Thoracic aorta (tissue), 2 donors: ENCODE data around the gene SNCAIP. TPM values are rescaled to one million over a fixed set of nuclear protein-coding genes. Genes with fewer than 3 reads are reported as not detected.

Source experiments
- ATAC-seq: fragments of 150-250 bp; one replicate; pipeline ENCODE4 v1.8.0; 2017; ENCODE audit warnings: low read depth; ENCODE audit not compliant: insufficient number of reproducible peaks, low FRiP score
- DNase-seq: peaks from one replicate; pipeline ENCODE4 v3.0.0-alpha.2; 2020; ENCODE audit warnings: low spot score
- H3K27ac ChIP-seq, 2 donors: fragments of 200-600 bp; sonication (generic); 1 replicate in 1 of 2; 2 replicates in 1 of 2; pipeline ENCODE4 v1.5.1; 2016; ENCODE audit warnings: mild to moderate bottlenecking in 2 of 2, moderate library complexity in 2 of 2
- H3K27me3 ChIP-seq: fragments of 200-600 bp; sonication (generic); replicated peaks from 2 replicates; pipeline ENCODE4 v1.6.0; 2016; ENCODE audit warnings: mild to moderate bottlenecking; ENCODE audit not compliant: insufficient read depth
- H3K36me3 ChIP-seq: fragments of 200-600 bp; sonication (generic); one replicate; pipeline ENCODE4 v1.5.1; 2016
- H3K4me1 ChIP-seq, 2 donors: fragments of 200-600 bp; sonication (generic); 1 replicate in 1 of 2; 2 replicates in 1 of 2; pipeline versions ENCODE4 v1.5.1 to v1.6.0; 2016; ENCODE audit warnings: low read depth in 2 of 2, mild to moderate bottlenecking in 1 of 2; ENCODE audit not compliant: control insufficient read depth in 1 of 2
- H3K4me3 ChIP-seq: fragments of 200-600 bp; sonication (generic); 2 replicates; pipeline ENCODE4 v1.5.1; 2016; ENCODE audit warnings: mild to moderate bottlenecking
- H3K9me3 ChIP-seq: fragments of 200-600 bp; sonication (generic); 2 replicates; pipeline ENCODE4 v1.5.1; 2016
- total RNA-seq, 2 donors: library from RNA; depleted of rRNA; stranded (reverse); fragments of >200 nt; gene quantifications; one replicate each; pipeline versions ENCODE4 v1.1.0 to v1.2.3, GENCODE V29; 2016
- TF ChIP-seq, protein P1 (sequence below): fragments of 200-600 bp; sonication (generic); IDR thresholded peaks from one replicate; pipeline ENCODE4 v1.5.1; 2019; ENCODE audit warnings: antibody characterized with exemption

The SNCAIP gene
- total RNA-seq, 2 donors from 2014 or later = 4.5 to 8.5 TPM

DNA sequence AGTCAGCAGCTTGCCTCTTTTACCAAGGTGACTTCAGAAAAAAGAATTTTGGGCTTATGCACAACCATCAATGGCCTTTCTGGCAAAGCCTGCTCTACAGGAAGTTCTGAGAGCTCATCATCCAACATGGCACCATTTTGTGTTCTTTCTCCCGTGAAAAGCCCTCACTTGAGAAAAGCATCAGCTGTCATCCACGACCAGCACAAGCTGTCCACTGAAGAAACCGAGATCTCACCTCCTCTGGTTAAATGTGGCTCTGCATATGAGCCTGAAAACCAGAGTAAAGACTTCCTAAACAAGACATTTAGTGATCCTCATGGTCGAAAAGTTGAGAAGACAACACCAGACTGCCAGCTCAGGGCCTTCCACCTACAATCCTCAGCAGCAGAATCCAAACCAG lies 111.2 kb downstream of the SNCAIP start:
- DNase-seq = no peak
- Histone ChIP-seq H3K27me3 (no peaks in the 10 kb centered on the region), H3K9me3 (no peaks in the 10 kb centered on the region), H3K27ac (no peak overlapping the region), H3K4me3 (no peak overlapping the region), H3K36me3 (no peaks in the 10 kb centered on the region), H3K4me1 (peaks cover 0 to 6% of the 10 kb centered on the region in 2 donors)
- TF ChIP-seq, protein P1, sequence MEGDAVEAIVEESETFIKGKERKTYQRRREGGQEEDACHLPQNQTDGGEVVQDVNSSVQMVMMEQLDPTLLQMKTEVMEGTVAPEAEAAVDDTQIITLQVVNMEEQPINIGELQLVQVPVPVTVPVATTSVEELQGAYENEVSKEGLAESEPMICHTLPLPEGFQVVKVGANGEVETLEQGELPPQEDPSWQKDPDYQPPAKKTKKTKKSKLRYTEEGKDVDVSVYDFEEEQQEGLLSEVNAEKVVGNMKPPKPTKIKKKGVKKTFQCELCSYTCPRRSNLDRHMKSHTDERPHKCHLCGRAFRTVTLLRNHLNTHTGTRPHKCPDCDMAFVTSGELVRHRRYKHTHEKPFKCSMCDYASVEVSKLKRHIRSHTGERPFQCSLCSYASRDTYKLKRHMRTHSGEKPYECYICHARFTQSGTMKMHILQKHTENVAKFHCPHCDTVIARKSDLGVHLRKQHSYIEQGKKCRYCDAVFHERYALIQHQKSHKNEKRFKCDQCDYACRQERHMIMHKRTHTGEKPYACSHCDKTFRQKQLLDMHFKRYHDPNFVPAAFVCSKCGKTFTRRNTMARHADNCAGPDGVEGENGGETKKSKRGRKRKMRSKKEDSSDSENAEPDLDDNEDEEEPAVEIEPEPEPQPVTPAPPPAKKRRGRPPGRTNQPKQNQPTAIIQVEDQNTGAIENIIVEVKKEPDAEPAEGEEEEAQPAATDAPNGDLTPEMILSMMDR = no peak
- no peak for ATAC-seq

DNA sequence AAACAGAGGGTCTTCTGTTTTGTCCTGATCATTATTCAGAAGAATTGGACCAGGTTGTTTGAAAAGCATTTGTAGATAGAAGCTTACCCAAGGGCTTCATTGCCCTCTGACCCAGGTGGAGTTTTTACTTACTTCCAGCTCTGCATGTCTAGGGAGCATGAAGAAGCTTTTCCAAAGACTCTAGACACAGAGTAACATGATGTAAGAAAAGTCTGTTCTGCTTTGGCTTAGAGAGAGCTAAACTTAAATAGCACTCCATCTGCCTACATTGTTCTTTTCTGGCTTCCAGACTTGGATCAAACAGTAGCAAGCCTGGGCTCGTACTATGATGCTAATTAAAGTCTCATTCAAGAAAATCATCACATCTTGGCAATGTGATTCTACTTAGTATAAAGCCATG lies 112.1 kb downstream of the SNCAIP start:
- DNase-seq = no peak
- Histone ChIP-seq H3K4me1 (peaks cover 0 to 6% of the 10 kb centered on the region in 2 donors), H3K27ac (no peak overlapping the region), H3K27me3 (no peaks in the 10 kb centered on the region), H3K4me3 (no peak overlapping the region), H3K36me3 (no peaks in the 10 kb centered on the region), H3K9me3 (no peaks in the 10 kb centered on the region)
- TF ChIP-seq, protein P1 = no peak
- ATAC-seq = no peak

DNA sequence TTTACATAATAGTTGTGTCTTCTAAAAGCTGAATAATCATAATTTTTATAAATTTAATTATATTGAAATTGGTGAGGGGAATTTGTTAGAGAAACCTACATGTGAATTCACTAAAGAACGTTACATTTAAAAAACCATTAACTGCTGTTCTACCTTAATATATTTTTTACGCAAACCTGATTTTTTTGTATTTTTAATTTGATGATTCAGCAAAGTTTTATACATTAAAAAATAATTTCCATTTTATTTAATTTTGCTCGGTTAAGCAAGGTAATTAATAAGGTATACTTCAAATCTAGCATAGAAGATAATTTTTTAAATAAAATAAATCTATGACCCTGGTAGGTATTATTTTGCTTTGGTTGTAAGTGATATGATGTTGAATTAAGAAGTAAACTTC lies 114.3 kb downstream of the SNCAIP start:
- H3K9me3 ChIP-seq = no peaks in the 10 kb centered on the region
- H3K4me1 ChIP-seq = no peaks in the 10 kb centered on the region
- no peak overlapping the region for H3K4me3 ChIP-seq
- H3K27me3 ChIP-seq = no peaks in the 10 kb centered on the region
- DNase-seq (no peak), ATAC-seq (no peak)
- no peak overlapping the region for H3K27ac ChIP-seq
- no peaks in the 10 kb centered on the region for H3K36me3 ChIP-seq
- TF ChIP-seq, protein P1 = no peak

DNA sequence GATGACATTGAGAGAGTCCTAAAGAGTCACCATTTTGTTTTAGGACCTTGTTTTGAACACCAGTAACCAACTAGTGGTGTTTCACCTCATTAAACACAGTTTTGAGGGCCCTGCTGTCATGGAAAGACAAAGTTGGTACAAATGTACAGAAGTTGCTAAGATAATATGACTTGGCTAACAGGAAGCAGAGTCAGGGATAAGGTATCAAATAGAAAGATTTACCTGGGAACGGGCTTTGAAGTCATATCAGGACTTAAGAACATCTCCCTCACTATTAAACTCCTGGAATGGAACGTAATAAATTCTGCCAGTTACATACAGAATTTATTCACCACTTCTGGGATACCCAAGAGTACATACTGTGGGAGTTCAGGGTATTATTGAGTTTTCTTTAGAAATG lies 115.6 kb downstream of the SNCAIP start:
- Histone ChIP-seq H3K4me1 (no peaks in the 10 kb centered on the region), H3K27ac (no peak overlapping the region), H3K4me3 (no peak overlapping the region), H3K9me3 (no peaks in the 10 kb centered on the region), H3K36me3 (no peaks in the 10 kb centered on the region), H3K27me3 (no peaks in the 10 kb centered on the region)
- ATAC-seq (no peak), DNase-seq (no peak)
- TF ChIP-seq, protein P1 = no peak

DNA sequence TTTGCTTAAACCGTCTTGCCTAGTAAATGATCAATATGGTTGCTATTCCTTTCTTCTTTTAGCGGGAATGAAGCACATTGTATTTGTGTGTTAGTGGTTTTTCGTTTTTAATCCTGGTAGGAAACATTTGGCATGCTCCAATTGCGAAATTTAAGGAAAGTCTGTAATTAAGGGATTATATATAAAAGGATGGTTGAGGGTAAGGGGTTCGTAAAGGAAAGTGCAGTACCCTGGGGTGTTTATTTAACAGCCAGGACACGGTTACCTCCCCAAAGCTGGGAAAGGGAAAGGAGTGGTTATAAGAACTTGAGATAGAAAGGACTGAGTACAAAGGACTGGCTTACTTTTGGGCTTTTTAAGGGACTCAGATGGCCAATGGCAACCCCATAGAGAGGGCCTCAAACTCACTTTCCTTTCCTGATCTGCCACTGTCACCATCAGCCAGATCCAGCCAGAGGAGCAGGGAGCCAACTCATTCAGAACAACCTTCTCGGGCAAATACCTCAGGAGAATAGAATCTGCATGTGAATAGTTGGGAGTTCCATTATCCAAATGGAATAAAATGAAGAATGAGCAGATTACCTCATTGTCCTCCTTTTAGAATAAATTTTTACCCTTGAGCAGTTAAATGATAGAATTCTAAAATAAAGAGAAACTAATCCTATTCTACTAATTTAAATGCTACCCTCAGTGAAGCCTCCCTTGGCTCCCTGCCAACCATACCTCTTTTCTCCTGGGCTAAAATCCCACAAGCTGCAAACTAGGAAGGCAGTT lies 117.7 kb downstream of the SNCAIP start:
- peaks cover 3 to 11% of the 10 kb centered on the region in 2 donors for H3K4me1 ChIP-seq
- no peak for ATAC-seq
- no peaks in the 10 kb centered on the region for H3K27me3 ChIP-seq
- H3K27ac ChIP-seq = no peak overlapping the region
- no peak for DNase-seq
- H3K4me3 ChIP-seq = no peak overlapping the region
- H3K36me3 ChIP-seq = no peaks in the 10 kb centered on the region
- no peaks in the 10 kb centered on the region for H3K9me3 ChIP-seq
- TF ChIP-seq, protein P1 = no peak
